HG03432 (cell line): ENCODE measurements around the gene LYPD6B.

Source experiments
- ATAC-seq: cut with Tn5 transposase; IDR thresholded peaks from one replicate; pipeline ENCODE4 v1.9.1; 2021; ENCODE audit warnings: mild to moderate bottlenecking, moderate library complexity; ENCODE audit not compliant: unreplicated experiment

The LYPD6B gene

GRCh38 chr2:149009576-149010461 lies 28.7 kb upstream of the LYPD6B start:
- ATAC-seq = no peak

GRCh38 chr2:149012545-149012944 lies 26.0 kb upstream of the LYPD6B start:
- no peak for ATAC-seq

- ATAC-seq = no peak
Observed at GRCh38 chr2:149015501-149015900, 23.0 kb upstream of the LYPD6B start.

GRCh38 chr2:149015926-149016563 lies 22.5 kb upstream of the LYPD6B start:
- ATAC-seq = no peak

- no peak for ATAC-seq
Observed at GRCh38 chr2:149017116-149017985, 21.1 kb upstream of the LYPD6B start.

- ATAC-seq = no peak
Observed at GRCh38 chr2:149018981-149019380, 19.5 kb upstream of the LYPD6B start.

- no peak for ATAC-seq
Observed at GRCh38 chr2:149019768-149020167, 18.7 kb upstream of the LYPD6B start.

GRCh38 chr2:149020432-149020851 lies 18.1 kb upstream of the LYPD6B start:
- ATAC-seq = peak; percentile 54

- ATAC-seq = peak; percentile 67
Observed at GRCh38 chr2:149021271-149021719, 17.2 kb upstream of the LYPD6B start.

- ATAC-seq = peak; percentile 57
Observed at GRCh38 chr2:149021761-149022160, 16.7 kb upstream of the LYPD6B start.

GRCh38 chr2:149023091-149023490 lies 15.4 kb upstream of the LYPD6B start:
- no peak for ATAC-seq

- no peak for ATAC-seq
Observed at GRCh38 chr2:149027590-149028250, 10.8 kb upstream of the LYPD6B start.

GRCh38 chr2:149028377-149028776 lies 10.1 kb upstream of the LYPD6B start:
- no peak for ATAC-seq

- no peak for ATAC-seq
Observed at GRCh38 chr2:149028891-149029290, 9.6 kb upstream of the LYPD6B start.

- ATAC-seq = no peak
Observed at GRCh38 chr2:149029307-149029965, 9.1 kb upstream of the LYPD6B start.

GRCh38 chr2:149031396-149031795 lies 7.1 kb upstream of the LYPD6B start:
- no peak for ATAC-seq

- no peak for ATAC-seq
Observed at GRCh38 chr2:149033716-149034115, 4.8 kb upstream of the LYPD6B start.

GRCh38 chr2:149034406-149034805 lies 4.1 kb upstream of the LYPD6B start:
- ATAC-seq = no peak

GRCh38 chr2:149036507-149037293 lies 1.8 kb upstream of the LYPD6B start:
- no peak for ATAC-seq
